Stimulated activated CD4-positive, alpha-beta T cell treated with anti-CD3 and anti-CD28 coated beads, Interleukin-15, amount 100 ng/mL, for 48 hours (primary cell): ENCODE measurements around the gene DNAH10.
"Not testable (repeated sequence)": the region's sequence is repeated elsewhere in the genome, so short reads cannot be mapped to it uniquely, and the experiment has no call there.

ENCODE experiments used
- DNase-seq, 2 donors: peaks; one replicate each; pipeline ENCODE4 v3.0.0-alpha.2; 2020; ENCODE audit warnings: low read depth in 2 of 2

The DNAH10 gene

GRCh38 chr12:123789422-123789821, 27.3 kb downstream of the DNAH10 start:
- not testable (repeated sequence) for DNase-seq

GRCh38 chr12:123790905-123791467, 28.9 kb downstream of the DNAH10 start:
- DNase-seq = no peak

- DNase-seq = no peak
Measured at GRCh38 chr12:123794027-123794426, 31.9 kb downstream of the DNAH10 start.

GRCh38 chr12:123798518-123798917, 36.4 kb downstream of the DNAH10 start:
- no peak for DNase-seq

- DNase-seq = no peak
Measured at GRCh38 chr12:123799227-123799626, 37.1 kb downstream of the DNAH10 start.

- DNase-seq = no peak
Measured at GRCh38 chr12:123801573-123802178, 39.6 kb downstream of the DNAH10 start.

DNA sequence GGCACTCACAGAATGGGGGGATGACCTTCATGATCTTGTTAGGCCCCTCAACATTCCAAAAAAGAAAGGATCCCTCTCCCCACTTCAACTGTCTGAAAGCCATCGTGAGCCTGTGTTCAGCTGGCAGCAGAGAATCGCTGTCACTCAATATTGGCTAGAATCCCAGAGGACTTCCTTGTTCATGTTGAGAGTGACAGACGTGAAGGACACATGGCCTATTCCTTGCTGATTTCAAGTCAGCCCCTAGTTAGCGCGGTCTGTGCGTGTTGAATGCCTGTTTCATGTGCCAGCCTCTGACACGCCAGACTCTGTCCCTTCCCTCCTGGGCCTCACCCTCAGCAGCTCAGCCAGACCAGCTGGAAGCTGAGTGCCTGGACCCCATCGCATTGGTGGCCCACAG, 43.1 kb downstream of the DNAH10 start:
- no peak for DNase-seq

- DNase-seq = no peak
Measured at GRCh38 chr12:123807002-123807401, 44.9 kb downstream of the DNAH10 start.

GRCh38 chr12:123807670-123808069, 45.6 kb downstream of the DNAH10 start:
- no peak for DNase-seq

DNA sequence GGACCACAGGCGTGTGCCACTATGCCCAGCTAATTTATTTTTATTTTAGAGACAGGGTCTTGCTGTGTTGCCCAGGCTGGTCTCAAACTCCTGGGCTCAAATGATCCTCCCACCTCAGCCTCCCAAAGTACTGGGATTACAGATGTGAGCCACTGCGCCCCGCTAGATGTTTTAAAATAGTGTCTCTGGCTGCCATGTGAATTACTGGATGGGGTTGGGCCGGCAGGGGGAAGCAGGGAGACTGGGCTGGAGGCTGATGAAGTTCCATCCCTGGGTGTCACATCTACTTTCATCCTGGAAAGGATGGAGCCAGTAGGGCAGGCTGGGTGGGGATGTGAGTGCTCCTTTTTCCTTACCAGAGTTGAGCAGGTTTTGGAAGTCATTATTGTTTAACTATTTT, 46.1 kb downstream of the DNAH10 start:
- DNase-seq = no peak

- no peak for DNase-seq
Measured at GRCh38 chr12:123813349-123813748, 51.2 kb downstream of the DNAH10 start.

DNA sequence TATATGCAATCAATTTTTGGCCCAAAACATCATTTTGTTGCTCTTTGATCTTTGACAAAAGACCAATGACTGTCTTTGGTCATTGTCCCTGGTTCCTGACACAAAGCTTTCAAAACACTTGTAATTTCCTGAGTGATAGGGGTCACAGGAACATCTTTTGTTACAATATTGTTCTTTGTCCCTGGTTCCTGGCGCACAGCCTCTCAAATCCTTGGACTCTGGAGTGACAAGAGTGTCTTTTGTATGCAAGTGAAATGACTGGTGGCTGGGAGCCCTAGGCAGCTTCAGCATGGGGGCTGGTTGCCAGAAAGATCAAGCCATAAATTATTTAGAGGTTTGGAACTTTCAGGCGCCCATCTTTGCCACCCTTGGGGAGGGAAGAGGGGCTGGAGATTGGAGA, 53.9 kb downstream of the DNAH10 start:
- no peak for DNase-seq

GRCh38 chr12:123816896-123817537, 54.9 kb downstream of the DNAH10 start:
- DNase-seq = no peak

DNA sequence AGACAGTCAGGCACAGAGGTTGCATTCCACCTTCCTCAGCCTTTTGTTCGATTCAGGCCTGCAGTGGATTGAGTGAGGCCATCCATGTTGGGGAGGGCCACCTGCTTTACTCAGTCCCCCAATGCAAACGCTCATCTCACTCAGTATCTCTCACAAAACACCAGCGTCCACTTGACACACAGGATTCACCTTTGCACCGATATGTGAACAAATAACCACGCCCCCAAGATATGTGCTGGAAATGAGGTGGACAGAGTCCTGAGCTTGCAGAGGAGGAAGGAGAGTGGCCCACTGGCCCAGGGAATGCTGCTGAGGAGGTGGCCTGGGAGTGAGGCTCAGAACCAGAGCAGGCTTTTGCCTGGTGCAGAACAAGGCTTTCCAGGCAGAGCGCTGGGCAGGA, 60.7 kb downstream of the DNAH10 start:
- DNase-seq = no peak

- no peak for DNase-seq
Measured at GRCh38 chr12:123828120-123828519, 66.0 kb downstream of the DNAH10 start.

GRCh38 chr12:123828854-123829547, 66.9 kb downstream of the DNAH10 start:
- DNase-seq = no peak

GRCh38 chr12:123829561-123829960, 67.5 kb downstream of the DNAH10 start:
- DNase-seq = no peak

DNA sequence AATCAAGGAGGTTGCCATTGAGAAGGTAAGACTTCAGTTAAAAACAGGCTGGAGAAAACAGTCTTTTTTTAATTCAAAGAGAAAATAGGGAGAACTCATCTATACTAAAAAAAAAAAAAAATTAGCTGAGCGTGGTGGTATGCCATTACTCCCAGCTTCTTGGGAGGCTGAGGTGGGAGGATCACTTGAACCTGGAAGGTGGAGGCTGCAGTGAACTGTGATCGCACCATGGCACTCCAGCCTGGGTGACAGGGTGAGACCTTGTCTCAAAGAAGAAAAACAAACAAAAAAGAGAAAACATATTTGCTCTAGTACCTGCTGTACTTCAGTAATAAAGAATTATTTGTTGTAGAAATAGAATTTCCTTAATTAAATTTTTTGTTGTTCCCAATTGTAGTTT, 68.6 kb downstream of the DNAH10 start:
- no peak for DNase-seq

DNA sequence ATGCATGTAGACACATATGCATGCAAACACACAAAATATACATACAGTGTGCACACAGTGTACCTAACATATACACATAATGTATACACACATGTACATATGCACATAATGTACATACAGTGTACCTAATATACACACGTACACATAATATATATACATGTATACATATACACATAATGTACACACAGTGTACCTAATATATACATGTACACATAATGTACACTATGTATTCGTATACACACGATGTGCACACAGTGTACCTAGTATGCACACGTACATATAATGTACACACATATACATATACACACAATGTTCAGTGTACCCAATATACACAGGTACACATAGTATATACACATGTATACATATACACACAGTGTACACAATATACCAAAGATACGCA, 70.0 kb downstream of the DNAH10 start:
- no peak for DNase-seq

DNA sequence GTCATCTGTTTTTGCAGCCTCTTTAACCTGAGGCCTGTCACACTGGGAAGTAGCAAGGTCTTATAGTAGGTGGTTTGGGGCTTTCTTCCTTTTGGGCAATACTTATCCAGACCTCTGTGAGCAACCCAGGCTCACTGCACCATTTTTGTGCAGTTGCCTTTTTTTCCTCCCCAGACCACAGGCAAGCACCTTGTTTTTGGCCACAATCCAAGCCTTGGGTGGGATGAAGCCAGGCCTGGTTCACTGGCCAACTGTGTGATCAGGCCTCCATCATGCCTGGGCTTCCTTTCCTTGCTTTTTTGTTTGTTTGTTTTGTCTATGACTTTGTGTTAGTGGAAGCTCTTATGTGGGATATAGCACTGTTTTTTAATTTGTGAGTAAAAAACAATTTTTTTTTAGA, 71.7 kb downstream of the DNAH10 start:
- DNase-seq = no peak

- DNase-seq = no peak
Measured at GRCh38 chr12:123834845-123835244, 72.7 kb downstream of the DNAH10 start.

- DNase-seq = no peak
Measured at GRCh38 chr12:123836292-123836691, 74.2 kb downstream of the DNAH10 start.

- no peak for DNase-seq
Measured at GRCh38 chr12:123839826-123840225, 77.7 kb downstream of the DNAH10 start.
